Ureter (tissue), 1 donor: ENCODE results near the gene MCEE. TPM values are rescaled to one million over a fixed set of nuclear protein-coding genes. Genes with fewer than 3 reads are reported as not detected.
A peak's percentile ranks its signal among the peaks of the same experiment; 100 is the strongest.
"Not testable (repeated sequence)": the region's sequence is repeated elsewhere in the genome, so short reads cannot be mapped to it uniquely, and the experiment has no call there.

Source experiments
- DNase-seq: peaks from one replicate; pipeline ENCODE4 v3.0.0-alpha.2; 2020; ENCODE audit warnings: low spot score
- total RNA-seq: library from RNA; stranded (reverse); gene quantifications from one replicate; pipeline ENCODE4 v1.2.4, GENCODE V29; 2023
- donor health status: DM: yes; HTN: yes; CAD: no.

MCEE gene
- total RNA-seq, 1 donor from 2014 or later: 26.3 TPM

DNA sequence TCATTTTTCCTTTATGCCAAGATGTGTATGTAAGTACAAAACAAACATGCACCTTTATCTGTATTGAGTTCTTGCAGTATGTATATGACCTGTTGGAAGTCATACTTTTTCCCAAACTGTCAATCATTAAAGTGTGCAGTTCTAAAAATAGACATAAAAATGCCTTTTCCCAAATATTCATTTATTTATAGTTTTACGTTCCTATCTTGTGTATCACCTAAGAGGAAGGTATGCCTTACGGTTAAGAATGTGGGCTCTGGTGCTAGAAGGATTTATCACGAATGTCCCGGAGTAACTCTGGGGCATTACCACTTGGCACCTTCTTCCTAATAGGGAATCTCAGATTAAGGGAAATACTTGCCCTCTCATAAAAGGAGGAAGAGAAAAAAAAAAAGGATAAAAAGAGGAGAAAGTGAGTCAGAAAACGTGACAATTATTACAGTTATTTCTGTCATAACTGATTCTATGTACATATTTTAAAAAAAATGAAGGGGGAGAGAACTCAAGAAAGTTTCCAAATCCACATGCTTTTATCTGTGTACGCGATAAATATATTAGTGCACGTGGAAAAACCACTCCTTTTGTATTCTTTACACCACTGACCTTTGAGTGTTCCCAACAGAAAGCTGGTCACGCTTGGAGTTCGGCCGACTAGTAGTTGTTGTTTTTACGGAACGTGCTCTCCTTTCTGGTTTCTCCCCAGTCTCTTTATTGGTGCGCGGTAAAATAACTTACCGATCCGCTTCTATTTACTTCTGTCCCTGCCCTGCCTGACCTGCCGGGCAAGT lies 721 bp downstream of the MCEE start:
- peak; percentile 77 for DNase-seq

DNA sequence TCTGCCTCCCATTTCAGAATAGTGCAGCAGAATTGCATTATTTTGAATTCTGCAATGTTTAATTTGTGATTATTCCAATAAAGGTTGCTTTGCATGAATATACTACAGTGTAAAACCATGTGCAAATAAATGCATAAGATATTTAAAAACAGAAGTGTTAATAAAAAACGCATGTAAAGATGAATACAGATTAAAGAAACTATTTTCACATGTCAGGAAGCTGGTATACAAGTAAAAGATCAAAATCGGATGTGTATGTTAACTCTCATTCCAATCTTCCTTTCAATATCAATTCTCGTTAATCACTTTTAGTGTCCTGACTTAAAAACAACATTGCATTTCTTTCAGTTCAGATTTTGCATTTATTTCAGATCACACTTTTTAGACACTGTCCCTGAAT lies 3.1 kb downstream of the MCEE start:
- DNase-seq: no peak

DNA sequence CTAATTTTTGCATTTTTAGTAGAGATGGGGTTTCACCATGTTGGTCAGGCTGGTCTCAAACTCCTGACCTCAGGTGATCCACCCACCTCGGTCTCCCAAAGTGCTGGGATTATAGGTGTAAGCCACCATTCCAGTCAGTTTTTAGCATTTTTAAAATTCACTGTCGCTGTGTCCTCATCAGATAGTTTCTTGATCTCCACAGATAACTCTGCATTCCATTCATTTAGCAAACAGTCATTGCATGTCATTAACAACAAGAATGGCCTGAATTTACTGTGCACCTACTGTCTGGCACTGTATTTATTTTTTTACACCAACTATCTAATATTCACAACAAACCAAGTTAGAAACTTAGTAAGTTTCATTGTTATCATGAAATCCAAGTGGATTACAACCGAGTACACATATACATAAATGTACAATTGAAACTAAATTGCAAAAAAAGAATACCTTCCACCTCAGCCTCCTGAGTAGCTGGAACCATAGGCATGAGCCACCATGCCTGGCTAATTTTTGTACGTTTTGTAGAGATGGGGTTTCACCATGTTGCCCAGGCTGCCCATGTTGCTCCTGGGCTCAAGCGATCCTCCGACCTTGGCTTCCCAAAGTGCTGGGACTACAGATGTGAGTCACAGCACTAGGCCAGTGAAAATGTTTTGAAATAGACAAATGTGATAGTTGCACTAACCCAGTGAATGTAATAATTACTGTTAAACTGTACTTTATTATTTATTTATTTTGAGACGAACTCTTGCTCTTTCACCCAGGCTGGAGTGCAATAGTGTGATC lies 4.3 kb downstream of the MCEE start:
- no peak for DNase-seq

DNA sequence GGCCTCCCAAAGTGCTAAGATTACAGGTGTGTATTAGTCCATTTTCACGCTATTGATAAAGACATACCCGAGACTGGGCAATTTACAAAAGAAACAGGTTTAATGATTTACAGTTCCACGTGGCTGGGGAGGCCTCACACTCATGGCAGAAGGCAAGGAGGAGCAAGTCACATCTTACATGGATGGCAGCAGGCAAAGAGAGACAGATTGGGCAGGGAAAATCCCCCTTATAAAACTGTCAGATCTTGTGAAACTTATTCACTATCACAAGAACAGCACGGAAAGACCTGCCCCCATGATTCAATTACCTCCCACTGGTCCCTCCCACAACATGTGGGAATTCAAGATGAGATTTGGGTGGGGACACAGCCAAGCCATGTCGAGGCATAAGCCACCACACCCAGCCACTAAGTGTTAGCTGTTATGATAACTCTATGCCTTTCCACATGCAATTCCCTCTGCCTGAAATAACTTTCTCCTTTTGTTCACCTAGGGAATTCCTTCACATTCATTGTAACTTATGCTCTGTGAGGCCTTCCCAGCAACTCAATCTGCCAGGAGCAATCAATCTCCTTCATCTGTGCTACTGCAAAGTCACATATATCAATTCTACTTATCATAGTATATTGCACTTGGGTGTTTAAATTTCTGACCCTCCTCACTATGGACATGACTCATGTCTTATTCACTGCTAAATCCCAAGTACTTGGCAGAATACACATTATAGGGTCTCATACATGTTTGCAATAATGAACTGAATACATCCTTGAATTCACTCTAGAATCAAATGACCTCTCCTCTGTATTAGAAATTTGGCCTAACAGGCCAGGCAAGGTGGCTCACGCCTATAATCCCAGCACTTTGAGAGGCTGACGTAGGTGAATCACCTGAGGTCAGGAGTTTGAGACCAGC lies 7.4 kb downstream of the MCEE start:
- DNase-seq: no peak

DNA sequence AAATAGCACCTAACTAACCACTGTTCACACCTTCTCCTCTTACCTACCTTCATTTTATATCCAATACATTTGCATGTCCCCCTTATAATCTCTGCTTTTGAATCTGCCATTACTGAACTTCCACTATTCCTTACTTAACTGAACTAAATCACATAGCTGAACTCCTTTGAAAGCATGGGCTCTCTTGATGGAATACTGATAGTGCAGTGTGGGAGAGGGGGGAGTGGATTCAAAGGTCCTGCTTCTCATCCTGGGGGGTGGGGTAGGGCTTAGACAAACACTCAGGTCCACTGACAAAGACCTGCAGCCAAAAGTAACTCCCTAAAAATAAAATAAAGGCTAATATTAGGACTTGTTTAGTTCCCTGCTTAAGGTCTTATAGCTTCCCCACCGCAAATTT lies 8.6 kb downstream of the MCEE start:
- no peak for DNase-seq

DNA sequence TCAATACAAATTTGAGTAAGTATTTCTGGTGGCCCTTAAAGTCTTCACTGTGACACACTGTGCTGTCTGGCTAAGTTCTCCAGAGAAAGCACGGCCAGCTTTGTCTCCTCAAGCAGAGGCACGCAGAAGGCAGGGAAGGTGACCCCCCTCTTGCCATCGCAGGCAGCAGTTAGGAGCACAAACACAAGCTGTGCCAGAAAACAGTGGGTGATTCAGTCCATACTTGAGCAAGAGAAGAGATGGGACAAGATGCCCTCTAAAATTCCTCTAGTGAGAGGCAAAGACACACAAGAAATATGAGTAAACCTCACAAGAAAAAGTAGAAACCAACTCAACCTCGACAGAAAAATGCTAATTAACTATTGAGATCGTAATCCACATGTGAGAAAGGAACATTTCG lies 9.8 kb downstream of the MCEE start:
- peak; percentile 52 for DNase-seq

DNA sequence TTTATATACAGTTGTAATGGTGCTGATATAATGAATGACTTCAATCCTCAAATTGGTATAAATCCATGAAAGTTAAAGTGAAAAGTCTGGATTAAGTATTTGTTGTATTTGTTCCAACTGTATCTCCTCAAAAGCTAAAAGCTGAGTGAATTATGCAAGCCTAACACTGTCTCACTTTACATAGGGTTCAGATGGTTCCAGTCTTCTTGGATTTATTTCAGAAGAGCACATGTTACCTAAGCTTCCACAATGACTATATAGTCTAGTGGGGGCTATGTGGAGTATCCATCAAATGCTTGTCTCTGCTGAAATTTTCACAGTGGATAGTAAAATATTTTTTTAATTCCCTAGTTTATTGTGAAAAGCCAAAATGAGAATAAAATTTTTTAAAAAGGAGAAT lies 13.0 kb downstream of the MCEE start:
- DNase-seq: no peak

DNA sequence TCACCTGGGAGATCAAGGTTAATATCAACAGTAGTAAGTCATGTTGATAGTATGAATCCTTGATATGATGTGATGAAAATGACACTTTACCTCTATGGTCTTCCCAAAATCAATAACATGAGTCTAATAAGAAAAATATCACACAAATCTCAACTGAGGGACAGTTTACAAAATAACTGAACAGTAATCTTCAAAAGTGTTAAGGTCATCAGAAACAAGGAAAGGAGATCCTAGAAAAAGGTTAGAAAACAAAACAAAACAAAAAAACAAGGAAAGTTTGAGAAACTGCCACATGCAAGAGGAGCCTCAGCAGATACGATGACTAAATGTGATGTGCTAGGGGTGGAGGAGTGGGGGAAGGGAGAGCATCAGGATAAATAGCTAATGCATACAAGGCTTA lies 16.2 kb downstream of the MCEE start:
- DNase-seq: no peak

DNA sequence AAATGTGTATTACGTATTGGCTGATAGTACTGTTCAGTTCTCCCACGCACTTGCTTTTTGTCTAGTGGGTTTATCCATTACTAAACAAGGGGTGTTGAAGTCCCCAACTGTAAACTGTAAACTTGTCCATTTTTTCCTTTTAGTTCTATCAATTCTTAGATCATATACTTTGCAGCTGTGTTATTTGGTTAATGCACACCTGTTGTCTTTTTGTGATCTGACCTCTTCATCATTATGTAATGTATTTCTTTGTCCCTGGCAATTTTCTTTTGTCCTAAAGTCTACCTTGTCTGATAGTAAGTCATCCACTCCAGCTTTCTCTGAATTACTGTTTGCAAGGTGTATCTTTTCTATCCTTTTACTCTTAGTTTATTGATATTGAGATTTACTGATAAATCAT lies 21.9 kb downstream of the MCEE start:
- no peak for DNase-seq

DNA sequence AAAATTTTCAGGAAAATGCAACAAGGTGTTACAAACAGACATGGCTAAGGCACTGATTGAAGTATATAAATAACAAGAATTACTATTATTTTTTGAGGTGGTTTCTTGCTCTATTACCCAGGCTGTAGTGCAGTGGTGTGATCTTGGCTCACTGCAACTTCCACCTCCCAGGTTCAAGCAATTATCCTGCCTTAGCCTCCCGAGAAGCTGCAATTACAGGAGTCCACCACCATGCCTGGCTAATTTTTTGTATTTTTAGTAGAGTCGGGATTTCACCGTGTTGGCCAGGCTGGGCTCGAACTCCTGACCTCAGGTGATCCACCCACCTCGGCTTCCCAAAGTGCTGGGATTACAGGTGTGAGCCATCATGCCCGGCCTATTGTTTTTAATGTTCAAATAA lies 23.6 kb downstream of the MCEE start:
- not testable (repeated sequence) for DNase-seq

DNA sequence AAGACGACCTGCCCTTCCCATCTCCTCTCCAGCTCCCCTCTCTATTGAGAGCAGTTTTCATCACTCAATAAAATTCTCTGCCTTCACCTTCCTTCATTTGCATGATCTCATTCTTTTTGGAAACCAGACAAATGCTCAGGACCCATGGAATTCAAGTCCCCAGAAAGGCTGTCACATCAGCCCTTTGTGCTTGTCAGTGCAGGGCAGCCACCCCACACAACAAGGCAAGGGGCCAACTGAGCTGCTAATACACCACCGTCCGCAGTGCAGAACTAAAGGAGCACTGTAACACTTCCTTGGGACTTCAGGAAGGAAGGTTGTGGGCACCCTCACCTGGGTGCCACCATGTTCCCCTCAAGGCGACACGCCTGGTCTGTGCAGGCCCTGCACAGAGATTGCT lies 26.2 kb downstream of the MCEE start:
- no peak for DNase-seq

DNA sequence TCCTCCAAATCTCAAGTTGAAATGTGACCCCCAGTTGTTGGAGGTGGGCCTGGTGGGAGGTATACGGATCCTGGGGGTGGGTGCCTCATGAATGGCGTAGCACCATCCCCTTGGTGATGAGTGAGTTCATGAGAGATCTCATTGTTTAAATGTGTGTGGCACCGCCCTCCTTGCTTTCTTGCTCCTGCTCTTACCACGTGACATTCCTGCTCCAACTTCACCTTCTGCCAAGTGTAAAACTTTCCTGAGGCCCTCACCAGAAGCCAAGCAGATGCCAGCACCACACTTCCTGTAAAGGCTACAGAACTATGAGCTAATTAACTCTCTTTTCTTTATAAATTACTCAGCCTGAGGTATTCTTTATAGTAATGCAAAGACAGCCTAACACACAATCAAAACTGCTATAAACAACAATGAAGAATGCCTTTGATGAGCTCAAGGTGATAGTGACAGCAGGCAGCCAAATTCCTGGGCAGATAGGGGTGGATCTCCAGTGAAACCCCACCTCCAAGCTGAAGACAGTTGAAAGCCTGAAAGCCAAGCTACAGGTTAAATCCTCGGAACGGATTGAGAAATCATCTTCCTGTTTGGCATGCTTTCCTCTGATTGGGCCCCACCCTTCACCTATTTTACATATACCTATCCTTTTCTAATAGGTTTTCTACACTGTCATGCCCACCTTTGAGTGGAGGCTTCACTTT lies 26.9 kb downstream of the MCEE start:
- no peak for DNase-seq

DNA sequence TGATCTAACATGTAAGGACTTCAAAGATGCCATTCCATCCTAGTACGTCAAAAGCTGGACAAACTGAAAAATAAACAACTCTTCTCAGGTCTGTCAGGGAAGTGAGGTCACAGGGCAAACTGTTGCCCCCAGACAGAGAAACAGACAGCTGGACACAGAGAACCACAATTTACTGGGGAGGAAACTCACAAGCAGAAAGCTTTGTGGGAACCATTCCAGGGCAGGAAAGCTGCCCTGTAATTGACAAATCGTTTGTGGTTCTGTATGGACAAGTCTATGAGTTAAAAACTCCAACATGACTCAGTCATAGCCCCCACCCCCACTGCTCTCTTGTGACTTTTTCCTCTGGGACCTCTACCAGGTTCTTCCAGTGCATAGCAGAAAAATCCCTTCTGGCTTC lies 28.4 kb downstream of the MCEE start:
- no peak for DNase-seq

DNA sequence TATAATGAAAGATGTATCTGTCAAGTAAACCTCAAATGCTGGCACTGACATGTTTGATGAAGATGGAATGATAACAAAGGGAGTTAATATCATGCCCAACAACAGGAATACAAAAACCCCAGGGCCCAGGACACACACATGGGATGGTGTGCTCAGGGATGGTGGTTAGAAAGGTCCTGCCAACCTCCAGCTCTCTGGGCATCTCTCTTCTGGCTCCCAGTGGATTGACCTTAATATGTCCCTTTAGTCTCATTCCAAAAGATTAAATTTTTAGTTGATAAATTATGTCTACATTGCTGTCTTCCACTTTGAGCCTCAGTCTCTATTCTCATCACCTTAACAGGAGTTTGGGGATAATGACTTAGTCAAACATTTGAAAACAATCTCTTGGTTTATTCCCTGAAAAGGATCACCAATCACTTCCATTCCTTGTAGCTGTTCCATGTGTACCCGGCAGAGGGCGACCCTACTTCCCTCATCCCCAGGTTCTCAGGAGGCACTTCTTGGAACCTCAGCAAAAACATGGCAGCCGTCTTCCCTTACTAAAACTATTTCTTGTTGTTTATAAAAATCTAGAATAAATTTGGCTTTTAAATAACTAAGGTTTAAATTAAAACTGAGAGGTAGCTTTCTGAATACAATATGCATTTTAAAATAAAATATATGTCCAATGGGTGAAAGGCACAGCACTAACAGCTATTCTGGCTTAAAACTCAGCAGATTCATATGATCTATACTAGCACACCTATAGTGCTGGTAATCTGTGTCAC lies 29.6 kb downstream of the MCEE start:
- DNase-seq: peak; percentile 58

DNA sequence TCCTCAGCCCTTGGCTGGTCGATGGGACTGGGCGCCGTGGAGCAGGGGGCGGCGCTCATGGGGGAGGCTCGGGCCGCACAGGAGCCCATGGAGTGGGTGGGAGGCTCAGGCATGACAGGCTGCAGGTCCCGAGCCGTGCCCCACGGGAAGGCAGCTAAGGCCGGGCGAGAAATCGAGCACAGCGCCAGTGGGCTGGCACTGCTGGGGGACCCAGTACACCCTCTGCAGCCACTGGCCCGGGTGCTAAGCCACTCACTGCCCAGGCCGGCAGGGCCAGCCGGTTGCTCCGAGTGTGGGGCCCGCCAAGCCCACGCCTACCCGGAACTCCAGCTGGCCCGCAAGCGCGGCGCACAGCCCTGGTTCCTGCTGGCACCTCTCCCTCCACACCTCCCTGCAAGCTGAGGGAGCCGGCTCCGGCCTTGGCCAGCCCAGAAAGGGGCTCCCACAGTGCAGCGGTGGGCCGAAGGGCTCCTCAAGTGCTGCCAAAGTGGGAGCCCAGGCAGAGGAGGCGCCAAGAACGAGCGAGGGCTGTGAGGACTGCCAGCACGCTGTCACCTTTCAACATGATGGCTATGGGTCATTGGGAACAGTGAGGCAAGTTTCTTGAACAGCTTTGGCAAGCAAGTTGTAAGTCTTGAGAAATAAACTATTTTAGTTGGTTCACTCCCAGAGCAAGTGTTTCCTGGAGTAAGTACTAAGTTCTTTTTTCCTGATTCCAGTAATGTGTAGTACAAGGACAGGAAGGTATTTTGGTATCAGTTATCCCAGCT lies 37.4 kb downstream of the MCEE start:
- DNase-seq: not testable (repeated sequence)

DNA sequence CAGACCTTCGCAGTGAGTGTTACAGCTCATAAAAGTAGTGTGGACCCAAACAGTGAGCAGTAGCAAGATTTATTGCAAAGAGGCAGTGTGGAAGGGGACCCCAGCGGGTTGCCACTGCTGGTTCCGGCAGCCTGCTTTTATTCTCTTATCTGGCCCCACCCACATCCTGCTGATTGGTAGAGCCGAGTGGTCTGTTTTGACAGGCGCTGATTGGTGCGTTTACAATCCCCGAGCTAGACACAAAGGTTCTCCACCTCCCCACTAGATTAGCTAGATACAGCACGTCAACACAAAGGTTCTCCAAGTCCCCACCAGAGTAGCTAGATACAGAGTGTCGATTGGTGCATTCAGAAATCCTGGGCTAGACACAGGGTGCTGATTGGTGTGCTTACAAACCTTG lies 38.2 kb downstream of the MCEE start:
- DNase-seq: not testable (repeated sequence)

DNA sequence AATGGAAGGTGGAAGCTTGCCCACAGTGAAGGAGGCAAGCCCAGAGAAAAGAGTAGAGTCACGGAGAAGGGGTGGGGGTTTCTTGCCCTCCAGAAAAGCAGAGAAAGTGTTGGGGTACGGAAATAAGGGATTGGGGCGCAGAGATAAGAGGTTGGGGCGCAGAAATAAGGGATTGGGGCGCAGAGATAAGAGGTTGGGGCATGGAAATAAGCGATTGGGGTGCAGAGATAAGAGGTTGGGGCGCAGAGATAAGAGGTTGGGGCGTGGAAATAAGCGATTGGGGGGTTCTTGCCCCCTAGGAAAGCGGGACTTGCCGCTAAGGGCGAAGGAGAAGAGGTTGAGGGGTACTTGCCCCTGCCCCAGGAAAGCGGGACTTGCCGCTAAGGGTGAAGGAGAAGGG lies 40.6 kb downstream of the MCEE start:
- DNase-seq: not testable (repeated sequence)

DNA sequence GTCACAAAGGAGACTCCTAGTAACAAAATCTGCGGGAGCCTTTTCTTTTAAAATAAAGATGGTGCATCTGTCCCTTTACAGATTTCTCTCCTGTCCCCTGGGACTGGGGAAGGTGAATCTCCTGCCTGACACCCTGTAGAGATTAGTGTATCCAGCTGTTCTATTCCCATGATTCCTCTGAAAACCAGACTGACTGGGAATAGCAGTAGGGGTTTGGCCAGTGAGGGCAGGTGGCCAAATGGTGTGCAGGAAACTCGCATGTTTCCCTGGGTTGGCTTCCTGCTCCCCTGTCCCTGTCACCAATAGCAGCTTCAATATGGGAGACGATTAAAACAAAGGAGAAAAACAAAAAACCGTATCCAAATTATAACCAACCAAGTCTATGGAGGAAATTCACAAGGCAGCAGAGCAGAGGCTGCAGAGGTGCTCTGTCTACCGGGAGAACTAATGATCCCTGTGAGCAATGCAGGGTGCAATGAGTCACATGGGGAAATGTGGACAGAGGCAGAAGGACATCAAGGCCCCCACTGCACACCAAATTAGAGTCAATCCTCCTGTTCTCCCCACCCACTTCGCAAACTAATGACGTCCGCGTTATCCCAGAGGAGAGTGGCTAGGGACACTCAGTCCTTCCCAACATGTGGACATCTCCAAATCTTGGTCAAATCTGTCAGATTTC lies 44.6 kb downstream of the MCEE start:
- not testable (repeated sequence) for DNase-seq

DNA sequence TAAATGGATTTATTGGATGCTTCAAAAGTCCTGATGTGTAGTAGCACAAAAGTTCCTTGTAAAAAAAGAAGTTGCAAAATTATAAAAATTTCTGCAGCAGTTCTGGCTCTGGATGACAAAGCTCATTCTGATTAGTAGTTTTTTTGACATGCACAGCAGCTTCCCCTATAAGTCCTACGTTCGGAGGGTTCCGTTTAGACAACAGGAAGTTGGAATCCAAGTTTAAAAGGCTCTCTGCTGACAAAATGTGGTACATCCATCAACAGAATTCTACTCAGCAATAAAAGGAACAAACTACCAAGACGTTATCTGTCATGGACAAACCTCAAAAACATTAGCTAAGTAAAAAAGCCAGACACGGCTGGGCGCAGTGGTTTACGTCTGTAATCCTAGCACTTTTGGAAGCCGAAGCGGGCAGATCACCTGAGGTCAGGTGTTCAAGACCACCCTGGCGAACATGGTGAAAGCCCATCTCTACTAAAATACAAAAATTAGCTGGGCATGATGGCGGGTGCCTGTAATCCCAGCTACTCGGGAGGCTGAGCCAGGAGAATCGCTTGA lies 46.2 kb downstream of the MCEE start:
- not testable (repeated sequence) for DNase-seq
